PC-3 (cell line): ENCODE results near the gene PAQR4. TPM values are rescaled to one million over a fixed set of nuclear protein-coding genes. Genes with fewer than 3 reads are reported as not detected.

Source experiments
- ATAC-seq: fragments of 200-7000 bp; cut with Tn5 transposase; 2 replicates; pipeline ENCODE4 v1.9.1; 2020; ENCODE audit warnings: mild to moderate bottlenecking, moderate library complexity
- BruUV-seq: library from RNA; stranded (reverse); fragments of 400-500 nt; replicated peaks from 2 replicates; lab custom pipeline; 2021; lab: Mats Ljungman, UMichigan
- CTCF ChIA-PET: fragments of 300-600 bp; sonication (Branson Sonifier 250); formaldehyde crosslinking; loops from one replicate; lab custom pipeline; 2022; ENCODE audit warnings: antibody characterized with exemption; lab: Charles Lee
- POLR2A ChIA-PET: fragments of 300-600 bp; sonication (Branson Sonifier 250); formaldehyde crosslinking; loops from one replicate; lab custom pipeline; 2022; ENCODE audit warnings: antibody characterized with exemption; ENCODE audit not compliant: unreplicated experiment; lab: Charles Lee
- DNase-seq: peaks from one replicate; pipeline ENCODE4 v3.0.0-alpha.2; 2015
- H2AFZ ChIP-seq: fragments of 300-600 bp; sonication (generic); 2 replicates; pipeline ENCODE4 v1.6.0; 2016; ENCODE audit warnings: antibody characterized with exemption, low read length
- H3F3A ChIP-seq: fragments of 300-600 bp; sonication (generic); one replicate; pipeline ENCODE4 v1.6.0; 2017; ENCODE audit warnings: antibody characterized with exemption, low read length, control low read depth, mild to moderate bottlenecking; ENCODE audit not compliant: unreplicated experiment
- H3K27ac ChIP-seq: fragments of 300-600 bp; sonication (generic); 2 replicates; pipeline ENCODE4 v1.5.1; 2016; ENCODE audit warnings: mild to moderate bottlenecking, low read length
- H3K27me3 ChIP-seq: fragments of 300-600 bp; sonication (generic); 2 replicates; pipeline ENCODE4 v1.6.1; 2016; ENCODE audit warnings: low read length, mixed read lengths
- H3K36me3 ChIP-seq: fragments of 300-600 bp; sonication (generic); 2 replicates; pipeline ENCODE4 v1.6.1; 2016; ENCODE audit warnings: low read depth, mixed run types, low read length, mixed read lengths
- H3K4me1 ChIP-seq: fragments of 300-600 bp; sonication (generic); 2 replicates; pipeline ENCODE4 v1.5.1; 2016; ENCODE audit warnings: low read length; ENCODE audit not compliant: insufficient read depth
- H3K4me2 ChIP-seq: fragments of 300-600 bp; sonication (generic); 2 replicates; pipeline ENCODE4 v1.6.0; 2016; ENCODE audit warnings: low read length
- H3K4me3 ChIP-seq: fragments of 300-600 bp; sonication (generic); 2 replicates; pipeline ENCODE4 v1.5.1; 2016; ENCODE audit warnings: mild to moderate bottlenecking, low read length, mixed read lengths
- H3K79me2 ChIP-seq: fragments of 300-600 bp; sonication (generic); 2 replicates; pipeline ENCODE4 v1.6.1; 2017; ENCODE audit warnings: low read length, mixed read lengths
- H3K9ac ChIP-seq: fragments of 300-600 bp; sonication (generic); 2 replicates; pipeline ENCODE4 v1.6.0; 2016; ENCODE audit warnings: mild to moderate bottlenecking, low read length
- H3K9me2 ChIP-seq: fragments of 300-600 bp; sonication (generic); replicated peaks from 2 replicates; pipeline ENCODE4 v1.6.1; 2016; ENCODE audit warnings: mixed run types, low read length, mixed read lengths
- H3K9me3 ChIP-seq: fragments of 300-600 bp; sonication (generic); 2 replicates; pipeline ENCODE4 v1.6.1; 2016; ENCODE audit warnings: low read length, mixed read lengths
- H4K20me1 ChIP-seq: fragments of 300-600 bp; sonication (generic); 2 replicates; pipeline ENCODE4 v1.6.1; 2016; ENCODE audit warnings: low read length, mixed read lengths
- CTCF ChIP-seq: fragments of 300-600 bp; sonication (generic); conservative IDR thresholded peaks from 2 replicates; pipeline ENCODE4 v1.5.1; 2017; ENCODE audit warnings: antibody characterized with exemption, low read depth, mild to moderate bottlenecking, low read length
- EZH2 ChIP-seq: fragments of 300-600 bp; sonication (generic); IDR thresholded peaks from one replicate; pipeline ENCODE4 v1.6.1; 2017; ENCODE audit warnings: antibody characterized with exemption, mild to moderate bottlenecking, low read length; ENCODE audit not compliant: unreplicated experiment
- EZH2phosphoT487 ChIP-seq: fragments of 300-600 bp; sonication (generic); IDR thresholded peaks from 2 replicates; pipeline ENCODE4 v1.6.1; 2018; ENCODE audit warnings: mild to moderate bottlenecking, antibody characterized with exemption, low read length, borderline replicate concordance
- intact Hi-C: fragments of 100-400 bp; cut with micrococcal nuclease; formaldehyde crosslinking; loops from 2 replicates; pipeline ENCODE4 v1.9.0; 2023
- total RNA-seq: library from RNA; depleted of rRNA; stranded (reverse); fragments of >200 nt; gene quantifications from 2 replicates; pipeline ENCODE4 v1.2.3, GENCODE V29; 2014

PAQR4 gene
- total RNA-seq, 1 experiment from 2014 or later = 37.9 TPM

GRCh38 chr16:2987286-2987685 lies 18.1 kb downstream of the PAQR4 start:
- Histone ChIP-seq H3K79me2 (no peaks in the 10 kb centered on the region), H3K9me2 (no peaks in the 10 kb centered on the region), H3K27me3 (no peaks in the 10 kb centered on the region), H3K4me2 (no peak overlapping the region), H3K27ac (no peak overlapping the region), H3K4me1 (peaks cover 8% of the 10 kb centered on the region), H2AFZ (no peak overlapping the region), H4K20me1 (no peaks in the 10 kb centered on the region), H3K4me3 (no peak overlapping the region), H3K9ac (no peak overlapping the region), H3K36me3 (no peaks in the 10 kb centered on the region), H3F3A (no peaks in the 10 kb centered on the region), H3K9me3 (no peaks in the 10 kb centered on the region)
- DNase-seq (no peak), ATAC-seq (no peak)
- no TSS peak for BruUV-seq
- POLR2A ChIA-PET = no interaction called here
- TF ChIP-seq EZH2phosphoT487 (no peak), EZH2 (no peak), CTCF (no peak)
- intact Hi-C loops = no loop called here
- CTCF ChIA-PET = no interaction called here

- intact Hi-C loops = no loop called here
- peaks cover 13% of the 10 kb centered on the region for H3K4me1 ChIP-seq
- no peak for DNase-seq
- no peaks in the 10 kb centered on the region for H3K36me3 ChIP-seq
- ChIA-PET CTCF (no interaction called here), POLR2A (no interaction called here)
- no peak overlapping the region for H3K4me2 ChIP-seq
- no peak for ATAC-seq
- H3K27me3 ChIP-seq = no peaks in the 10 kb centered on the region
- no peak overlapping the region for H2AFZ ChIP-seq
- H3K4me3 ChIP-seq = no peak overlapping the region
- H3K27ac ChIP-seq = no peak overlapping the region
- no peak overlapping the region for H3K9ac ChIP-seq
- no peaks in the 10 kb centered on the region for H3K9me2 ChIP-seq
- no peaks in the 10 kb centered on the region for H3F3A ChIP-seq
- H4K20me1 ChIP-seq = no peaks in the 10 kb centered on the region
- H3K79me2 ChIP-seq = no peaks in the 10 kb centered on the region
- TF ChIP-seq EZH2phosphoT487 (no peak), EZH2 (no peak), CTCF (no peak)
- BruUV-seq = no TSS peak
- H3K9me3 ChIP-seq = no peaks in the 10 kb centered on the region
Observed at GRCh38 chr16:2987833-2988232, 18.7 kb downstream of the PAQR4 start.

- H3K9me2 ChIP-seq = no peaks in the 10 kb centered on the region
- no peak overlapping the region for H3K4me3 ChIP-seq
- intact Hi-C loops = no loop called here
- no peak overlapping the region for H2AFZ ChIP-seq
- CTCF ChIA-PET = no interaction called here
- no TSS peak for BruUV-seq
- no peak overlapping the region for H3K9ac ChIP-seq
- no peak overlapping the region for H3K4me2 ChIP-seq
- no peaks in the 10 kb centered on the region for H3K27me3 ChIP-seq
- H3K79me2 ChIP-seq = no peaks in the 10 kb centered on the region
- POLR2A ChIA-PET = no interaction called here
- no peaks in the 10 kb centered on the region for H4K20me1 ChIP-seq
- TF ChIP-seq EZH2phosphoT487 = no peak
- TF ChIP-seq EZH2 = no peak
- TF ChIP-seq CTCF = no peak
- H3K4me1 ChIP-seq = peaks cover 19% of the 10 kb centered on the region
- no peaks in the 10 kb centered on the region for H3K36me3 ChIP-seq
- H3K27ac ChIP-seq = no peak overlapping the region
- H3K9me3 ChIP-seq = no peaks in the 10 kb centered on the region
- H3F3A ChIP-seq = no peaks in the 10 kb centered on the region
- DNase-seq (no peak), ATAC-seq (no peak)
Observed at GRCh38 chr16:2988590-2989099, 19.5 kb downstream of the PAQR4 start.
